NCI-H2107 treated with DMSO at 0.1 percent for 48 hours (cell line): ENCODE results near the gene GGACT.
A peak's percentile ranks its signal among the peaks of the same experiment; 100 is the strongest.
"Not testable (repeated sequence)": the region's sequence is repeated elsewhere in the genome, so short reads cannot be mapped to it uniquely, and the experiment has no call there.

Source experiments
- DNase-seq: peaks from one replicate; lab custom pipeline; 2025; ENCODE audit not compliant: unreplicated experiment; lab: John Stamatoyannopoulos, UW

The GGACT gene

GRCh38 chr13:100601716-100602115 lies 13.1 kb upstream of the GGACT start:
- no peak for DNase-seq

- DNase-seq: no peak
Measured at GRCh38 chr13:100600915-100601314, 12.3 kb upstream of the GGACT start.

GRCh38 chr13:100600461-100600860 lies 11.9 kb upstream of the GGACT start:
- no peak for DNase-seq

- DNase-seq: no peak
Measured at GRCh38 chr13:100597253-100597652, 8.7 kb upstream of the GGACT start.

GRCh38 chr13:100596516-100596915 lies 7.9 kb upstream of the GGACT start:
- no peak for DNase-seq

- no peak for DNase-seq
Measured at GRCh38 chr13:100594731-100595130, 6.1 kb upstream of the GGACT start.

GRCh38 chr13:100594255-100594654 lies 5.7 kb upstream of the GGACT start:
- DNase-seq: no peak

GRCh38 chr13:100589178-100589725 lies 663 bp upstream of the GGACT start:
- DNase-seq: peak; percentile 14

- no peak for DNase-seq
Measured at GRCh38 chr13:100584896-100585295, 3.7 kb downstream of the GGACT start.

GRCh38 chr13:100581504-100581903 lies 7.1 kb downstream of the GGACT start:
- DNase-seq: no peak

GRCh38 chr13:100581030-100581429 lies 7.6 kb downstream of the GGACT start:
- DNase-seq: no peak

GRCh38 chr13:100580045-100580444 lies 8.5 kb downstream of the GGACT start:
- DNase-seq: no peak

GRCh38 chr13:100577239-100577638 lies 11.3 kb downstream of the GGACT start:
- DNase-seq: not testable (repeated sequence)

- peak; percentile 86 for DNase-seq
Measured at GRCh38 chr13:100573121-100573520, 15.5 kb downstream of the GGACT start.

GRCh38 chr13:100566543-100566942 lies 22.0 kb downstream of the GGACT start:
- no peak for DNase-seq

- peak; percentile 14 for DNase-seq
Measured at GRCh38 chr13:100565286-100565685, 23.3 kb downstream of the GGACT start.

GRCh38 chr13:100564444-100565223 lies 24.0 kb downstream of the GGACT start:
- DNase-seq: peak; percentile 29

GRCh38 chr13:100563779-100564178 lies 24.8 kb downstream of the GGACT start:
- no peak for DNase-seq

- no peak for DNase-seq
Measured at GRCh38 chr13:100561599-100562204, 26.9 kb downstream of the GGACT start.

GRCh38 chr13:100561158-100561499 lies 27.5 kb downstream of the GGACT start:
- no peak for DNase-seq

GRCh38 chr13:100560498-100561157 lies 28.0 kb downstream of the GGACT start:
- DNase-seq: no peak

GRCh38 chr13:100559886-100560285 lies 28.7 kb downstream of the GGACT start:
- DNase-seq: no peak
